ENCODE results near the gene MARCHF11.

GRCh38 chr5:16135003-16135402 lies 44.6 kb downstream of the MARCHF11 start:
- TF ChIP-seq CTCF (conservative IDR thresholded peaks at IDR 0.05; ENCODE audit: low read depth, low read length) (no peak), EZH2 (IDR thresholded peaks at IDR 0.05; ENCODE audit: borderline replicate concordance, low read depth, low read length, poor library complexity, severe bottlenecking) (no peak)
